Activated naive CD4-positive, alpha-beta T cell treated with anti-CD3 and anti-CD28 coated beads, Interleukin-2, amount 50 U/mL, for 72 hours (primary cell): ENCODE measurements around the gene METTL6. TPM values are rescaled to one million over a fixed set of nuclear protein-coding genes. Genes with fewer than 3 reads are reported as not detected.
"Not testable (repeated sequence)": the region's sequence is repeated elsewhere in the genome, so short reads cannot be mapped to it uniquely, and the experiment has no call there.

ENCODE experiments used
- ATAC-seq, 2 donors: fragments of 150-1000 bp; cut with Tn5 transposase; 2 replicates each; pipeline ENCODE4 v1.10.0; 2021; ENCODE audit warnings: mild to moderate bottlenecking in 2 of 2, moderate library complexity in 2 of 2
- DNase-seq, 2 donors: peaks; one replicate each; pipeline ENCODE4 v3.0.0; 2021 to 2022; ENCODE audit warnings: low spot score in 2 of 2
- H3K27ac Mint-ChIP-seq, 2 donors: one replicate each; pipeline ENCODE4 v1.8.0; 2022; ENCODE audit warnings: mild to moderate bottlenecking in 2 of 2, mixed read lengths in 2 of 2
- H3K36me3 Mint-ChIP-seq, 2 donors: one replicate each; pipeline ENCODE4 v1.8.0; 2022; ENCODE audit warnings: mixed read lengths in 2 of 2
- H3K9me3 Mint-ChIP-seq, 2 donors: one replicate each; pipeline ENCODE4 v1.8.0; 2022; ENCODE audit warnings: mixed read lengths in 2 of 2
- total RNA-seq, 2 donors: library from RNA; stranded (reverse); gene quantifications; one replicate each; pipeline ENCODE4 v1.2.3, GENCODE V29; 2022

The METTL6 gene
- total RNA-seq, 2 donors from 2014 or later, result 17.6 to 20.3 TPM

GRCh38 chr3:15428539-15428938 lies 1.2 kb upstream of the METTL6 start:
- Mint-ChIP-seq H3K36me3 (peaks cover 33 to 53% of the 10 kb centered on the region in 2 donors), H3K9me3 (peaks cover 0 to 7% of the 10 kb centered on the region in 2 donors), H3K27ac (peak overlapping the region; percentile 99 to 100)
- ATAC-seq (peak; percentile 66 to 67), DNase-seq (peak in 1 of 2 donors; percentile 31)

- no peak for ATAC-seq
- Mint-ChIP-seq H3K9me3 (peaks cover 0 to 7% of the 10 kb centered on the region in 2 donors), H3K27ac (peak overlapping the region; percentile 99 to 100), H3K36me3 (peaks cover 28 to 48% of the 10 kb centered on the region in 2 donors)
- DNase-seq, result no peak
Observed at GRCh38 chr3:15427981-15428380, 637 bp upstream of the METTL6 start.

GRCh38 chr3:15426579-15427118 lies 695 bp downstream of the METTL6 start:
- no peak for ATAC-seq
- Mint-ChIP-seq H3K36me3 (peaks cover 28 to 48% of the 10 kb centered on the region in 2 donors), H3K27ac (peak overlapping the region; percentile 99 to 100)

GRCh38 chr3:15420871-15421270 lies 6.5 kb downstream of the METTL6 start:
- H3K9me3 Mint-ChIP-seq, result no peaks in the 10 kb centered on the region
- no peak overlapping the region for H3K27ac Mint-ChIP-seq
- DNase-seq (no peak), ATAC-seq (no peak)
- H3K36me3 Mint-ChIP-seq, result peaks cover 0 to 10% of the 10 kb centered on the region in 2 donors

More at GRCh38 chr3:15426579-15427118, 695 bp downstream of the METTL6 start:
- H3K9me3 Mint-ChIP-seq, result peaks cover 0 to 7% of the 10 kb centered on the region in 2 donors
- DNase-seq, result no peak

- not testable (repeated sequence) for ATAC-seq, DNase-seq, H3K27ac Mint-ChIP-seq, H3K9me3 Mint-ChIP-seq
- peaks cover 6 to 14% of the 10 kb centered on the region in 2 donors for H3K36me3 Mint-ChIP-seq
Observed at GRCh38 chr3:15410966-15411365, 16.4 kb downstream of the METTL6 start.

- Mint-ChIP-seq H3K27ac (no peak overlapping the region), H3K36me3 (peaks cover 0 to 4% of the 10 kb centered on the region in 2 donors), H3K9me3 (no peaks in the 10 kb centered on the region)
- ATAC-seq (no peak), DNase-seq (no peak)
Observed at GRCh38 chr3:15409774-15410173, 17.6 kb downstream of the METTL6 start.

GRCh38 chr3:15409239-15409638 lies 18.1 kb downstream of the METTL6 start:
- no peaks in the 10 kb centered on the region for H3K9me3 Mint-ChIP-seq
- ATAC-seq (no peak), DNase-seq (no peak)
- H3K36me3 Mint-ChIP-seq, result no peaks in the 10 kb centered on the region
- H3K27ac Mint-ChIP-seq, result no peak overlapping the region

- DNase-seq (no peak), ATAC-seq (peak in 1 of 2 donors; percentile 71)
- no peak overlapping the region for H3K27ac Mint-ChIP-seq
- no peaks in the 10 kb centered on the region for H3K36me3 Mint-ChIP-seq
- H3K9me3 Mint-ChIP-seq, result no peaks in the 10 kb centered on the region
Observed at GRCh38 chr3:15405448-15406050, 21.8 kb downstream of the METTL6 start.

- Mint-ChIP-seq H3K36me3 (no peaks in the 10 kb centered on the region), H3K9me3 (no peaks in the 10 kb centered on the region), H3K27ac (no peak overlapping the region)
- ATAC-seq (no peak), DNase-seq (no peak)
Observed at GRCh38 chr3:15404767-15405166, 22.6 kb downstream of the METTL6 start.

GRCh38 chr3:15403965-15404364 lies 23.4 kb downstream of the METTL6 start:
- ATAC-seq, result no peak
- Mint-ChIP-seq H3K9me3 (no peaks in the 10 kb centered on the region), H3K27ac (no peak overlapping the region), H3K36me3 (no peaks in the 10 kb centered on the region)
- no peak for DNase-seq

- Mint-ChIP-seq H3K27ac (no peak overlapping the region), H3K36me3 (no peaks in the 10 kb centered on the region), H3K9me3 (no peaks in the 10 kb centered on the region)
- ATAC-seq, result no peak
- no peak for DNase-seq
Observed at GRCh38 chr3:15403495-15403894, 23.8 kb downstream of the METTL6 start.

- H3K9me3 Mint-ChIP-seq, result no peaks in the 10 kb centered on the region
- no peak for ATAC-seq
- H3K36me3 Mint-ChIP-seq, result no peaks in the 10 kb centered on the region
- DNase-seq, result no peak
- H3K27ac Mint-ChIP-seq, result no peak overlapping the region
Observed at GRCh38 chr3:15401936-15402335, 25.4 kb downstream of the METTL6 start.

GRCh38 chr3:15399970-15400369 lies 27.4 kb downstream of the METTL6 start:
- no peak for DNase-seq
- H3K27ac Mint-ChIP-seq, result no peak overlapping the region
- H3K9me3 Mint-ChIP-seq, result no peaks in the 10 kb centered on the region
- no peaks in the 10 kb centered on the region for H3K36me3 Mint-ChIP-seq
- no peak for ATAC-seq

GRCh38 chr3:15398731-15399133 lies 28.6 kb downstream of the METTL6 start:
- not testable (repeated sequence) for H3K36me3 Mint-ChIP-seq, DNase-seq, H3K27ac Mint-ChIP-seq, H3K9me3 Mint-ChIP-seq, ATAC-seq

- ATAC-seq, H3K9me3 Mint-ChIP-seq, DNase-seq, H3K36me3 Mint-ChIP-seq, H3K27ac Mint-ChIP-seq: not testable (repeated sequence)
Observed at GRCh38 chr3:15393252-15393651, 34.1 kb downstream of the METTL6 start.

- ATAC-seq (no peak), DNase-seq (no peak)
- peaks cover 0 to 4% of the 10 kb centered on the region in 2 donors for H3K9me3 Mint-ChIP-seq
- no peak overlapping the region for H3K27ac Mint-ChIP-seq
- peaks cover 4 to 10% of the 10 kb centered on the region in 2 donors for H3K36me3 Mint-ChIP-seq
Observed at GRCh38 chr3:15391007-15391406, 36.3 kb downstream of the METTL6 start.

- no peak for ATAC-seq
- peaks cover 9 to 11% of the 10 kb centered on the region in 2 donors for H3K36me3 Mint-ChIP-seq
- peaks cover 0 to 7% of the 10 kb centered on the region in 2 donors for H3K9me3 Mint-ChIP-seq
- H3K27ac Mint-ChIP-seq, result no peak overlapping the region
- DNase-seq, result no peak
Observed at GRCh38 chr3:15390460-15390859, 36.9 kb downstream of the METTL6 start.

GRCh38 chr3:15388335-15388734 lies 39.0 kb downstream of the METTL6 start:
- H3K27ac Mint-ChIP-seq, H3K9me3 Mint-ChIP-seq, ATAC-seq, DNase-seq: not testable (repeated sequence)
- peaks cover 9 to 11% of the 10 kb centered on the region in 2 donors for H3K36me3 Mint-ChIP-seq
